HG02798 (cell line): ENCODE results near the gene ZER1.
A peak's percentile ranks its signal among the peaks of the same experiment; 100 is the strongest.
"Not testable (repeated sequence)": the region's sequence is repeated elsewhere in the genome, so short reads cannot be mapped to it uniquely, and the experiment has no call there.

Experiments
- ATAC-seq: cut with Tn5 transposase; IDR thresholded peaks from one replicate; pipeline ENCODE4 v1.9.1; 2021; ENCODE audit warnings: mild to moderate bottlenecking; ENCODE audit not compliant: unreplicated experiment, poor library complexity

Gene ZER1

DNA sequence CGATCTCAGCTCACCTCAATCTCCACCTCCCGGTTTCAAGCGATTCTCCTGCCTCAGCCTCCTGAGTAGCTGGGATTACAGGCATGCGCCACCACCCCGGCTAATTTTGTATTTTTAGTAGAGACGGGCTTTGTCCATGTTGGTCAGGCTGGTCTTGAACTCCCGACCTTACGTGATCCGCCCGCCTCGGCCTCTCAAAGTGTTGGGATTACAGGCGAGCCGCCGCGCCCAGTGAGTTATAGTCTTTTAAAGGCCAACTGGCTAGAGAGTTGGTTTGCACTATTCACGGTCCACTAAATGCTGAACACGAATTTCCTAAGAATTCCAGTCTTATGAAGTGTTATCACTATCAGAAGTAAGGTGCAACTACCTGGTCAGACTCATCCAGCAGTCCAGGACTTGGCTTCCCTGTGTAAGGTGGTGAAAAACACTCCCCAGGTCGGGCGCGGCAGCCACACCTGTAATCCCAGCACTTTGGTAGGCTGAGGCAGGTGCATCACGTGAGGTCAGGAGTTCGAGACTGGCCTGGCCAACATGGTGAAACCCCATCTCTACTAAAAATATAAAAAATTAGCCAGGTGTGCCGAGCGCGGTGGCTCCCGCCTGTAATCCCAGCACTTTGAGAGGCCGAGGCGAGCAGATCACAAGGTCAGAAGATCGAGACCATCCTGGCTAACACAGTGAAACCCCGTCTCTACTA is 72.5 kb downstream of the ZER1 start:
- not testable (repeated sequence) for ATAC-seq

DNA sequence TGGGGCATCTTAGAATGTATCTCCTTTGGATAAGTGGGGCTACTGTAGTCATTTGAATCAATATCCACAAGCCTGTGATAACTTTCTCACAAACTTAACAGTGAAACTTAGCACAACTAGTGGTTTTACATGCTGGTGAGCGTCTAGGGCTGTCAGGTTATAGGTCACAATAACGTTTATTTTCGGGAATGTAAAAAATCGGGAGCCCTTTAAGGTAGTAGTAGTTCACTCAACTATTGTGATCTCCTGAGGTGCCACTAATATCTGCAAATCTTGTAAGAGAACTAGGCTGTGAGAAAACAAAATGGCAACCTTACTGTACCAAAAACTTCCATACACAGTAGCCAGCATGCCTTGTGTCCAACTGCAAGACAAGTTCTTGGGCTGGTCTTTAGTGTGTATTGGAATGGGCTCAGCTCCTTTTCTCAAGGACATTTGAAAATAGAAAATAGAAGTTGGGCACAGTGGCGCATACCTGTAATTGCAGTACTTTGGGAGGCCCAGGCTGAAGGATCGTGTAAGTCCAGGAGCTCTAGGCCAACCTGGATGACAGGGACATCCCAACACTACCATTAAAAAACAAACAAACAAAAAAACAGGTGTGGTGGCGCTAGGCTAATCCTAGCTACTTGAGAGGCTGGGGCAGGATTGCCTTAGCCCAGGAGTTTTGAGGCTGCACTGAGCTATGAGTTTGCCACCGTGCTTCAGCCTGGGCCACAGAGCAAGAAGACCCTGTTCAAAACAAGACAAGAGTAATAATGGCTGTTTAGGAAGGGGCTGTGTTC is 74.6 kb downstream of the ZER1 start:
- no peak for ATAC-seq

DNA sequence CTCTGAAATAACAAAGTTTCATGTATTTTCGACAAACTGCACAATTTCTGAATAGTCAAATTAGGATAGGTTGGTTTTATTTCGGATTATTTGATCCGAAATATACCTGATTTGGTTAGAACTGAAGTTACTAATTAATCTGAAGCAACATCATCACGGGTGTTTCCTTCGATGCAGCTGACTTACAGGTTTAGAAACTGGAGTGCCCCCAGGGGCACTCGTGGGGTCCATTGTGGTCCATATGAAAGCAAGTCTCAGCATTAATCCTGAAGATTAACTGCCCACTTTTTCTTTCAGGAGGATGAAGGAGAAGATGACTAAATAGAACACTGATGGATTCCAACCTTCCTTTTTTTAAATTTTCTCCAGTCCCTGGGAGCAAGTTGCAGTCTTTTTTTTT is 77.4 kb downstream of the ZER1 start:
- ATAC-seq: no peak

DNA sequence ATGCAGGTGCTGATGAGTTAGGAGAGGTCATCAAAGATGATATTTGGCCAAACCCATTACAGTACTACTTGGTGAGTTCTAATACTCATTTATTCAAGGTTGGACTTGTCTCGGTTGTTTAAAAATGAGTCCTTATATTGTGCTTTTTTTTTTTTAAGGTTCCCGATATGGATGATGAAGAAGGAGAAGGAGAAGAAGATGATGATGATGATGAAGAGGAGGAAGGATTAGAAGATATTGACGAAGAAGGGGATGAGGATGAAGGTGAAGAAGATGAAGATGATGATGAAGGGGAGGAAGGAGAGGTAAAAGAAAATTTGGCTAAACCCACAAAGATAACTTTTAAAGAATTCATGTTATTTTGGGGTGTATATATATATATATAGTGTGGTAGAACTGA is 78.0 kb downstream of the ZER1 start:
- not testable (repeated sequence) for ATAC-seq

DNA sequence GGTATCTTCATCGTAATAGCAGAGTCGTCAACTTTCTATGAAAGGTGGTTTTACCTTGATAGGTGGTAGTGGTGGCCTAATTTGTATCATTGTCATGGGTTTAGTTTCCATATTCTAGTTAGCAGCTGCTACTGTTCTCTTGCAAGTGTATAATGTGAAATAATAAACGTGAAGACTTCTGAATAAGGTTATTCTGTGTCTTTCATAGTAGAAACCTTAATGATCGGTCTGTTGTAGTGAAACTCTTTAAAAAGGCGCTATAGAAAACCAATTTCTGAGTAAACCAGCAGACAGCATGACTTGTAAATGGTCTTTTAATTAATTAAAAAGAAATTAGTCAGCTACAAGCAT is 81.1 kb downstream of the ZER1 start:
- no peak for ATAC-seq

DNA sequence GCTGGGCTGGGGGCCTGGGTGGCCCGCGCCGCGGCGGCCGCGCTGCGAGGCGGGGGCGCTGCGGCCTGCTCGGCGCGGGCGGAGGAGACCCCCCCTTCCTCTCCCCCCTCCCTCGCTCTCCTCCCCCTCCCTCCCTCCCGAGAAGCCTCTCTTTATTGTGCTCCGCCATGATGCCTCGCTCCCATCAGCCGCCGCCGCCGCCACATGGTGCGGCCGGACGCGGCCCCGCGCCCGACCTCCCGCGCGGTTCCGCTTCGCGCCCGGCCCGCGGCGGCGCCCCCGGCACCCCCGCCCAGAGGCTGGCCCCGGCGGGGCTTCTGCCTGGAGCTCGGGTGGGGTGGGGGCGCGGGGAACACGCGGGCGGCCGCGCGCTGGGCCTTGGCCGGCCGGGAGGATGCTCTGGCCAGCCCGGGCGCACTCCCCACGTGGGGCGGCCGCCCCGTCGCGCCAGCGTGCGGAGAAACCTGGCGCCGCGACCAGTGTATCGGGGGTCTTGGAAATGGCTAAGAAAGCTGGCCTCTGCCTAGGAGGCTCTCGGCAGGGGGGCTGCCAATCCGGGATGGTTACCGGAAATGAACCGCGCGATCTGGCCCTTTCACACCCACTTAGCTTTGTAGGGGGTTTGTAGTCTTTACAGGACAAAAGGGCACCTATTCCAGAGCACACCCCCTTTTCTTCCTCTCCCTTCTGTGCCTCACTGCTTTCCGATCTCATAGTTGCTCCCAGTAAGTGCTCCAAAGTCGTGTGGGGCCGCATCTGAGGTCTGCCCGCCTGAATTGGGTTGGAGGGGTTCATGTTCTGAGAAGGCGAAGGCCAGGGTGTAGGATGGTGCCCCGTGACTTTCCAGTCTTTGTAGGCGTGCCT is 81.7 kb downstream of the ZER1 start:
- ATAC-seq: peak; percentile 0

DNA sequence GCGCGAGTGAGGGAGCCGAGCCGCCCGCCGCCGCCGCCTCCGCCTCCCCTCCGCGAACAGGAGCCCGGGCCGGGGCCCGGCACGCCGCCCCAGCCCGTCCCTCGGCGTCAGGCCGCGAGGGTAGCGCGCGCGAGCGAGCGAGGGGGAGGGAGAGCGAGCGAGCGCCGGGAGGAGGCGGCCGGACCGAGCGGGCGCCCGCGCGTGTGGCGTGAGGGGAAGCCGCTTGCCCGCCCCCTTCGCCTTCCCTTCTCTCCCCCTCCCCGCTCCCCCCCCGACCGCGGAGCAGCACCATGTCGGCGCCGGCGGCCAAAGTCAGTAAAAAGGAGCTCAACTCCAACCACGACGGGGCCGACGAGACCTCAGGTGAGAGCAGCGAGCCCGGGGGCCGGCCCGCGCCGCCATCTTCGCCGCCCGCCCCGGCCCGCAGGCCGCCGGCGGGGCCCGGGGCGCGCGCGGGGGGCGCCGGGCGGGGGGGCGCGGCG is 82.4 kb downstream of the ZER1 start:
- peak; percentile 26 for ATAC-seq

DNA sequence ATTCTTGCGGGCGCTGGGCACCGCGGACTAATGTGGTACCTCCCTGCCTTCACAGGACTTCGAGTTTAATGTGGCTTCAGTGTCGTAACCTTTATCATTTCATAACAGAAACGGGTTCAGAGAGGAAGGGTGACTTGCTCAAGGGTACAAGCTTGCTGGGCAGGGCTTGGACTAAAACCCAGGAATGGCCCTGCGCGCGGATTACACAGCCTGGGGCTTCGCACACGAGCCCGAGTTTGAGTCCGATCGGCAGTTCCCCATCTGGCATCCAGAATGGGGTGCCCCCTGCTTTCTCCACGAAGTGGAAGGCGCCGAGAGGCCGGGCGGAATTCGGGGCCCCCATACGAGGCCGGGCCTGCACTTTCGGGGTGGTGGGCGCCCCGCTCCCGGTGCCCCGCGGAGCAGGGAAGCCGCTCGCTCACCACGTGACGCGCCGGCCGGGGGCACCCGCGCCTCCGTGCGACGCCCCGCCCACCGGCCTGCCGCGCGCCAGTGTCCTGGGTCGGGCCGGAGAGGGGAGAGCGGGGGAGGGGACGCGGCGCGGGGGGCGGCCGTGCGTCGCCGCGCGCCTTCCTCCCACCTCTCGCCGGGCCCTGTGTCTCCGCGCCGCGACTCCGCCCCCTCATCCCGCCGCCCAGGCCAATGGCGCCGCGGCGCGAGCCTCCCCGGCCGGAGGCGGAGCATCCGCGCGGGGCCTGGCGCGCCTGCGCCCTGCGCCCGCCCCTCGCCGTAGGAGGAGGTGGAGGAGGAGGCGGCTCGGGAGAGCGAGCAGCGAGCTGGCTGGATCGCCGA is 83.0 kb downstream of the ZER1 start, which contains the start of gene SET:
Gene SET (plus strand): TSS at position 722 of the 792 bp plus-strand sequence. CDS start 361 bp downstream, outside the sequence.
- peak; percentile 85 for ATAC-seq

DNA sequence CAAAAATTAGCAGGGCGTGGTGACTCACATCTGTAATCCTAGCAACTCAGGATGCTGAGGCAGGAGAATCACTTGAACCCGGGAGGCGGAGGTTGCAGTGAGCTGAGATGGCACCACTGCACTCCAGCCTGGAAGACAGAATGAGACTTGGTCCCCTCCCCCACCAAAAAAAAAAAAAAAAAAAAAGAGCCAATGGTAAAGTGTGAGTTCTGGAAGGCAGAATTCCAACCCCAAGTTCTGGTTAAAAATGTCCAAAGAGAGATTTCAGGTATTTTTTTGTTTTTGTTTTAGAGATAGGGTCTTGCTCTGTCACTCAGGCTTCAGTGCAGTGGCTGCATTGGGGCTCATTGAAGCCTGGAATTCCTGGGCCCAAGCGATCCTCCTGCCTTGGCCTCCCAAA is 84.3 kb downstream of the ZER1 start:
- ATAC-seq: no peak

DNA sequence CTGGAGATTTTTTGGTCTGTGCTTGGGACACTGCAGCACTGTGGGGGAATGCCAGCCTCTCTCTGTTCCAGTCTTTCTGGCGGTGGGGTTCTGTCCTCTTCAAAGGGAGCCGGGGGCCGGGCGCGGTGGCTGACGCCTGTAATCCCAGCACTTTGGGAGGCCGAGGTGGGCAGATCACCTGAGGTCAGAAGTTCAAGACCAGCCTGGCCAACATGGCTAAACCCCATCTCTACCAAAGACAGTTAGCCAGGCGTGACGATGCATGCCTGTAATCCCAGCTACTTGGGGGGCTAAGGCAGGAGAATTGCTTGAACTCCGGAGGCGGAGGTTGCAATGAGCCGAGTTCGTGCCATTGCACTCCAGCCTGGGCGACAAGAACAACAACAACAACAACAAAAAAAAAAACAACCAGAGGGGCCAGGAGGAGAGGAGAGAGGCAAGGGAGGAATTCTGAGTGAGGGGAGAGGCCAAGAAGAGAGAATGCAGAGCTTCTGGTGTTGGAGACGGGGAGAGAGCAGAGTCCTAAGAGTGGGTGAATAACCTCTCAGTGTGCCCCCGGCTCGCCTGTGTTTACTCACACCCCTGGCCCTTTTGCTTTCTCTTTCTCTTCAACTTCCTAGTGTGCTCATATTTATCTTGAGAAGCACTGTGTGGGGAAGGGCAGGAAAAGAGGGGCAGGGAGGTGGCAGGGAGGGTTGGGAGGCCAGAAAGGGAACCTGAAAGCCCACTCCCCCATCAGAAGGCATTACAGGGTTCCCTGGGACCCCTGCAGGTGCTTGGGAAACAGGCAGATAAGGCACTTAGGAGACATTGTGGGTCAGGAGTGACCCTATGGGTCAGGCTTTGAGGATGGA is 85.9 kb downstream of the ZER1 start:
- ATAC-seq: no peak

DNA sequence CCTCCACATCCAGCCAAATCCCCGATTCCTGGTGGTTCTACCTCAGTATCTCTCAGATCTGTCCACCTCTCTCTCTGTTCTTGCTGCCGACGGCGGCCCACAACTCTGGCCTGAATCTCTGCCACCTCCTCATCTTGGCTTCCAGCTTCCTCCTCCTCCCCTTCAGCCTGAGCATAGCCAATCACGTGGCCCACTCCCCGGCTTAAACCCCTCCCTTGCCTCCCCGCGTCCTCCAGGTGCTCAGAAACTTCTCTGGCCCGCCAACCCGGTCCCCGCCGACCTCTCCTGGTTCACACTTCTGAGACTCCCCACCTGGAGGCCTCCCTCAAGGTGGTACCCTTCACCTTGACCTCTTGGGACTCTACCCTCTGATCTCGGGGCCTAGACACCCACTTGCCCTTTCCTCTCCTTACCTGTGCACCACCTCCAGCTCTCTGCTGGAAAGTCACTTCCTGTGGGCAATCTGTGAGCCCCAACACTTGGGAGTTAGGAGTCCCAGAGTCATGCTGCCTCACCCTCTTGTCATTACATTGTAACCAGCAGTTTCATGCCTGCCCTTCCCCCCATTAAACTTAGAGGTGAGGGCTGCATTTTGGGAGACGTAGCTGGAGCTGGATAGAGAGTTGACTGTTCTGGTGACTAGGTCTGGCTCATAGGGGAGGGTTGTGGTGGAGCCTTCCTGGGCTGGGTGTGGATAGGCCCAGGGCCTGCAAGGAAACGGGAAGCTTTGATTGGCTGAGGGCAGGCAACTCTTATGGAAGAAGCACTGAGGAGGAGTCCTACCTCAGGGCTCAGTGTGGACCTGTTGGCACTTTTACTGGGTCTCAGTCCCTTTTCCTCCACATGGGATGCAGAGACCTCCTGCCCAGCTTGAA is 87.2 kb downstream of the ZER1 start:
- peak; percentile 31 for ATAC-seq

DNA sequence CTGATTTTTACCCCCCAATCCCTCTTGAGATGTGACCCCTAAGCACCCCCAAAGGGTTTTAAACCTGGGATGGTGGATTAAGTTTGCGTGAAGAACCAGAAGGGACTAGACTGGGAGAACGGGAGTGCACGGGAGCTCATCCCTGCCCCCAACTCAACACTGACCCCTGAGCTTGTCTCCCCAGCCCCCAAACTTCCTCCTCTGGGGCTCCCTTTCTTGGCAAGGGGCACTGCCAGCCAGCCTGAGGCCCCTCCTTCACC is 87.7 kb downstream of the ZER1 start:
- no peak for ATAC-seq

DNA sequence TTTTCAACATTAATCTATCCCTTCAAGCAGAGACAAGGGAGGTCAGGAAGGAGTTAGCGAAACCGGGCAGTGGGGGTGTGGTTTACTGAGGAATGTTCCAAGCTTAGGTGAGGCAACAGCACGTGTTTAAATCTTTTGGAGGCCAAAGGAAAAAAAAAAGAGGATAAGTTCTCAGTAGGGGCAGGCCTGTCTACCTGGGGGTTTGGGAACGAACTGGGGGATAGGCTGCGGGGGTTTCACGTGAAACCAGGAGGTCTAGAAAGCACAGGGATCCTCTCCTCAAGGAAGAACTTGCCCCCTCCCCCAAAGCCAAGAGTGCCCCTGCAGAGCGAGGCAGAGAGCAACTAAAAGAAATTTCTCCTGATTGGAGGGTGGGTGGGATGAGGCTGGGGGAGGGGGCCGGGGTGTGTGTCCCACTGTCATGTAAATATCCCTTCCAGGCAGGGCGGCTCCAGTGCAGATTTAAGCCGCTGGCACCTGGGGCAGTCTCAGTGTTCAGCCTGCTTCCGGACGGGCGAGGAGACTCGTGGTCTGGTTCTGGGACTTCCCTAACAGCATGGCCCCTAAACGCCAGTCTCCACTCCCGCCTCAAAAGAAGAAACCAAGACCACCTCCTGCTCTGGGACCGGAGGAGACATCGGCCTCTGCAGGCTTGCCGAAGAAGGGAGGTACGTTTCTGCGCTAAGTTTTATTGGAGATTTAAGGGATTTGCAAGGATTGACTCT is 88.2 kb downstream of the ZER1 start:
- ATAC-seq: no peak
